GM12878 (cell line): ENCODE results near the gene ERC2. TPM values are rescaled to one million over a fixed set of nuclear protein-coding genes. Genes with fewer than 3 reads are reported as not detected.

Source experiments
- ATAC-seq: fragments of 200-7000 bp; cut with Tn5 transposase; 3 replicates; pipeline ENCODE4 v1.9.1; 2020; ENCODE audit warnings: mild to moderate bottlenecking, moderate library complexity
- BruUV-seq: library from RNA; stranded (reverse); fragments of 400-500 nt; replicated peaks from 2 replicates; lab custom pipeline; 2021; lab: Mats Ljungman, UMichigan
- CTCF ChIA-PET: fragments of 300-600 bp; sonication (Branson Sonifier 250); formaldehyde crosslinking; extraction: SDS; loops from one replicate; lab custom pipeline; 2021; ENCODE audit warnings: inconsistent platforms; lab: Yijun Ruan, JAX
- POLR2A ChIA-PET: fragments of 350-600 bp; formaldehyde crosslinking; extraction: SDS; loops from one replicate; lab custom pipeline; 2021; ENCODE audit warnings: inconsistent platforms; lab: Charles Lee
- RAD21 ChIA-PET: fragments of 300-600 bp; sonication (Branson Sonifier 250); formaldehyde crosslinking; loops from one replicate; lab custom pipeline; 2023; ENCODE audit warnings: antibody characterized with exemption; ENCODE audit not compliant: unreplicated experiment; lab: Charles Lee
- SMC1A ChIA-PET: fragments of 300-600 bp; sonication (Branson Sonifier 250); formaldehyde crosslinking; loops from one replicate; lab custom pipeline; 2023; ENCODE audit not compliant: unreplicated experiment, uncharacterized antibody; lab: Charles Lee
- DNase-seq: peaks from one replicate; pipeline ENCODE4 v3.0.0-alpha.2; 2011; ENCODE audit warnings: low read depth, low spot score
- FAIRE-seq: peaks from 3 replicates; lab custom pipeline; 2011; peaks lifted over from hg19 to GRCh38; lab: Jason Lieb, UNC
- H2AFZ ChIP-seq: 2 replicates; pipeline ENCODE4 v1.6.0; 2011; ENCODE audit warnings: low read depth, low read length, control low read depth; ENCODE audit not compliant: control insufficient read depth
- H3K27ac ChIP-seq: 2 replicates; pipeline ENCODE4 v1.5.1; 2011; ENCODE audit warnings: control low read depth; ENCODE audit not compliant: control insufficient read depth, insufficient read depth
- H3K27me3 ChIP-seq, 2 experiments: replicated peaks in 1 of 2; 2 replicates each; pipeline versions ENCODE4 v1.6.0 to v1.6.1; 2011; ENCODE audit warnings: low read length in 1 of 2; ENCODE audit not compliant: control insufficient read depth in 2 of 2, insufficient read depth in 2 of 2
- H3K36me3 ChIP-seq, 2 experiments: 2 replicates each; pipeline ENCODE4 v1.5.1; 2011; ENCODE audit warnings: low read length in 1 of 2; ENCODE audit not compliant: control insufficient read depth in 2 of 2, insufficient read depth in 2 of 2
- H3K4me1 ChIP-seq: 2 replicates; pipeline ENCODE4 v1.6.1; 2011; ENCODE audit warnings: mild to moderate bottlenecking, low read length, moderate library complexity, mixed read lengths; ENCODE audit not compliant: control insufficient read depth, insufficient read depth
- H3K4me2 ChIP-seq: 2 replicates; pipeline ENCODE4 v1.6.0; 2011; ENCODE audit warnings: control low read depth; ENCODE audit not compliant: control insufficient read depth, insufficient read depth
- H3K4me3 ChIP-seq: fragments of 200-600 bp; sonication (generic); 2 replicates; pipeline ENCODE4 v1.5.1; 2016
- H3K79me2 ChIP-seq: 2 replicates; pipeline ENCODE4 v1.6.0; 2011; ENCODE audit warnings: low read length; ENCODE audit not compliant: control insufficient read depth, insufficient read depth
- H3K9ac ChIP-seq: 2 replicates; pipeline ENCODE4 v1.8.0; 2011; ENCODE audit warnings: low read length, control low read depth, mixed read lengths; ENCODE audit not compliant: control insufficient read depth, insufficient read depth
- H3K9me3 ChIP-seq: replicated peaks from 3 replicates; pipeline ENCODE4 v1.5.1; 2011; ENCODE audit warnings: mild to moderate bottlenecking, low read length; ENCODE audit not compliant: control insufficient read depth, insufficient read depth
- H4K20me1 ChIP-seq: 2 replicates; pipeline ENCODE4 v1.6.0; 2011; ENCODE audit not compliant: control insufficient read depth, insufficient read depth
- BRCA1 ChIP-seq: IDR thresholded peaks from 2 replicates; pipeline ENCODE4 v1.6.1; 2011; ENCODE audit warnings: low read depth, low read length, improper control_type of control experiment
- CHD2 ChIP-seq: IDR thresholded peaks from 2 replicates; pipeline ENCODE4 v1.6.1; 2011; ENCODE audit warnings: low read depth, low read length, improper control_type of control experiment, borderline replicate concordance
- HDAC2 ChIP-seq: fragments of 200-600 bp; sonication (generic); IDR thresholded peaks from 2 replicates; pipeline ENCODE4 v1.6.1; 2017
- JUND ChIP-seq: IDR thresholded peaks from 2 replicates; pipeline ENCODE4 v1.6.1; 2012; ENCODE audit warnings: low read depth, mild to moderate bottlenecking, low read length, improper control_type of control experiment, moderate library complexity
- MTA2 ChIP-seq: fragments of 450-650 bp; IDR thresholded peaks from 2 replicates; pipeline ENCODE4 v1.6.1; 2016; ENCODE audit warnings: low read depth, mild to moderate bottlenecking, moderate library complexity
- POLR2AphosphoS2 ChIP-seq: IDR thresholded peaks from 2 replicates; pipeline ENCODE4 v1.6.1; 2011; ENCODE audit warnings: low read depth, mild to moderate bottlenecking, low read length, improper control_type of control experiment, moderate library complexity
- PRDM15 ChIP-seq: fragments of 450-650 bp; formaldehyde crosslinking; IDR thresholded peaks from 2 replicates; pipeline ENCODE4 v1.4.0; 2020; ENCODE audit warnings: mild to moderate bottlenecking, moderate library complexity
- SREBF1 ChIP-seq: IDR thresholded peaks from 2 replicates; pipeline ENCODE4 v1.6.1; 2012; ENCODE audit warnings: mild to moderate bottlenecking, low read length
- TARDBP ChIP-seq: IDR thresholded peaks from 2 replicates; pipeline ENCODE4 v1.6.1; 2016; ENCODE audit warnings: borderline replicate concordance
- TCF7 ChIP-seq: IDR thresholded peaks from 2 replicates; pipeline ENCODE4 v1.6.1; 2014; ENCODE audit warnings: antibody characterized with exemption, borderline replicate concordance
- ZZZ3 ChIP-seq: IDR thresholded peaks from 2 replicates; pipeline ENCODE4 v1.6.1; 2011; ENCODE audit warnings: low read depth; ENCODE audit not compliant: control insufficient read depth, insufficient read length
- WGBS: methylation state at CpG from one replicate; pipeline ENCODE4 v1.1.6; 2016; ENCODE audit warnings: low lambda C conversion rate; ENCODE audit not compliant: insufficient replicate concordance, insufficient coverage; ENCODE audit errors: missing lambda C conversion rate; 5-methylcytosine and 5-hydroxymethylcytosine counted together
- in situ Hi-C: fragments of 300-500 bp; cut with MboI; formaldehyde crosslinking; loops from 9 replicates; pipeline ENCODE4 v1.14.3; 2018; ENCODE audit warnings: mixed read lengths
- intact Hi-C: fragments of 100-400 bp; cut with micrococcal nuclease; formaldehyde crosslinking; loops from one replicate; pipeline ENCODE4 v1.14.2; 2022; ENCODE audit not compliant: unreplicated experiment
- polyA plus RNA-seq, 11 experiments: library from polyadenylated mRNA; depleted of rRNA in 4 of 11; unstranded in 6 of 11; stranded (reverse) in 5 of 11; fragments of >200 nt; fragmentation: Nextera tagmentation in 4 of 11; fragmentation: Illumina TruSeq in 1 of 11; extraction: Ambion mirVana in 4 of 11; extraction: Trizol in 1 of 11; gene quantifications; 1 replicate in 1 of 11; 2 replicates in 10 of 11; pipeline versions ENCODE4 v1.2.1 to v1.2.3, GENCODE V29; 2011 to 2016; ENCODE audit warnings: inconsistent platforms in 2 of 11, missing spikeins in 2 of 11, low read depth in 1 of 11
- total RNA-seq, 4 experiments: library from RNA; depleted of rRNA in 3 of 4; stranded (reverse); fragments of >200 nt in 3 of 4; fragmentation: Illumina TruSeq in 1 of 4; extraction: Trizol in 1 of 4; gene quantifications; 2 replicates each; pipeline versions ENCODE4 v1.2.1 to v1.2.3, GENCODE V29; 2013 to 2021

Gene ERC2
- total and polyA plus RNA-seq, 10 of the 15 experiments (the other 5 are each of a cell fraction or from before 2014, with no cell fraction given) = 0.06 to 1.4 (median 0.12) TPM; not detected in 3

GRCh38 chr3:56459719-56460118 lies 8.5 kb downstream of the ERC2 start (continued):
- no peak for TF ChIP-seq POLR2AphosphoS2

GRCh38 chr3:56459104-56459496 lies 9.2 kb downstream of the ERC2 start:
- H3K79me2 ChIP-seq = no peaks in the 10 kb centered on the region
- CTCF ChIA-PET = interaction anchor here (0.6 kb wide), 1 partner anchor 24 kb away, joined by 4 read pairs; no protein-coding TSS in a partner anchor
- in situ Hi-C loops (no loop called here), intact Hi-C loops (no loop called here)
- H2AFZ ChIP-seq = no peak overlapping the region
- ATAC-seq (no peak), DNase-seq (no peak), FAIRE-seq (no peak)
- SMC1A ChIA-PET = no interaction called here
- 5% methylated on average over 1 of the region's 1 CpG for WGBS
- no peak overlapping the region for H3K4me3 ChIP-seq
- H4K20me1 ChIP-seq = no peaks in the 10 kb centered on the region
- H3K4me2 ChIP-seq = no peak overlapping the region
- no peaks in the 10 kb centered on the region for H3K36me3 ChIP-seq
- H3K4me1 ChIP-seq = no peaks in the 10 kb centered on the region
- RAD21 ChIA-PET = no interaction called here
- 0 out of 4 replicates have a peak, but pooled peaks cover 0 to 2% of the 10 kb centered on the region in 2 experiments for H3K27me3 ChIP-seq
- H3K9ac ChIP-seq = no peak overlapping the region
- POLR2A ChIA-PET = no interaction called here
- TF ChIP-seq HDAC2 (no peak), CHD2 (no peak), BRCA1 (no peak), SREBF1 (no peak), TCF7 (no peak), TARDBP (no peak), MTA2 (no peak), ZZZ3 (no peak), PRDM15 (no peak), JUND (no peak)
- H3K27ac ChIP-seq = no peak overlapping the region
- no TSS peak for BruUV-seq
- H3K9me3 ChIP-seq = no peaks in the 10 kb centered on the region
